ENCODE data around the gene DGKQ. TPM values are rescaled to one million over a fixed set of nuclear protein-coding genes. Genes with fewer than 3 reads are reported as not detected.

DGKQ gene
- total and polyA plus RNA-seq, 2 experiments from 2014 or later = 4.0 to 22.4 TPM

DNA sequence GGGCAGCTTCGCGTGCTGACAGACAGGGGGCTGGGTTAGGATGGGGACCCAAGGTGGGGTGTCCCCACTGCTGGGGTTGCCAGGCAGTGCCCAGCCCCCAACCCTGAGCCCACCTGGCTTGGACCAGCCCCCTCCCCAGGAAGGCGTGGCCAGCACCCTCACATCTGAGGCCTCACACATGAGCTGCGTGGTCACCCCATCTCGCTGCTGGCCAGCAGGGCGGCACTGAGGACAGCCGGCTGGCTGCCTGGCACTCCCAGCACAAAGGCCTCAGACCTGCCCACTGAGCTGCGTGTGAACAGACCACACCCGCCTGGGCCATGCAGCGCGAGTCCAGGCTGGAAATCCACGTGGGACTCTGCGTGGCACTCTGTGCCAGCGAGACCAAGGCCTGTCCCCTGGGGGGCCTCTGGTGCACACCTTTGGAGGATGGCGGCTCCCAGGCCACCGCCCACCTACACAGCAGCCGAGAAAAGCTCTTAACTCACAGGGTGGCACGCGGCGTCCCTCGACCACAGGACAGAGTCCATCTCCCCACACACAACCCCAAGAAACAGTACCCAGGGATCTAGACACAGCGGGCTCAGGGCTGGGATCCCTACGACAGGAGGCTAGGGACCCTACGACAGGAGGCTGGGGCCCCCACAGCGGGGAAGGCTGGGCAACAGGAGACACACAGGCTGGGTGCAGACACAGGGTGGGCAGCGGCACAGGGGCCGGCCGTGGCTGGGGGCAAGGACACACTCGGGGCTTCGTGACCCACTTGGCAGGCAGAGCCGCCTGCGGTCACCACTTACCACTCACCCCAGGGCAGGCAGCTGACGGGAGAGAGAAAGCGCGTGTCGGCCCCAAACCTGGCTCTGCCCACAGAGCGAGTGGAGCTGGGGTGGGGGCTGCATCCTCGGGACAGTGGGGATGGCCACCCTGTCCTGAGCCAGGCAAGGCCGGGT, 9.8 kb downstream of the DGKQ start:
- Mint-ChIP-seq H3K27ac (no peak overlapping the region), H3K4me3 (no peak overlapping the region), H3K36me3 (ENCODE audit: low read depth) (no peaks in the 10 kb centered on the region), H3K9me3 (no peaks in the 10 kb centered on the region), H3K4me1 (no peaks in the 10 kb centered on the region), H3K27me3 (ENCODE audit: insufficient read depth, low read depth, poor library complexity) (peaks cover 9% of the 10 kb centered on the region)
- no peaks in the 10 kb centered on the region; the same call in 1 of the 2 replicates for H4K20me1 ChIP-seq (replicated peaks; ENCODE audit: insufficient read depth)
- no peak overlapping the region for H3K27ac ChIP-seq (ENCODE audit: low read depth)
- ATAC-seq (no peak), DNase-seq (ENCODE audit: low spot score) (no peak)
- H3F3A ChIP-seq (replicated peaks; ENCODE audit: low read depth) = no peaks in the 10 kb centered on the region; the same call in 1 of the 2 replicates
- H3K4me3 ChIP-seq = no peak overlapping the region
- H3K36me3 ChIP-seq (ENCODE audit: insufficient read depth) = no peaks in the 10 kb centered on the region
- H3K4me1 ChIP-seq (ENCODE audit: insufficient read depth) = no peaks in the 10 kb centered on the region
- no peaks in the 10 kb centered on the region for H3K79me2 ChIP-seq (replicated peaks; ENCODE audit: insufficient read depth)
- peaks cover 10% of the 10 kb centered on the region; the same call in 1 of the 2 replicates for H3K27me3 ChIP-seq (ENCODE audit: insufficient read depth)
- no peak overlapping the region for H3K4me2 ChIP-seq
- H3K9me2 ChIP-seq (ENCODE audit: insufficient read depth) = no peaks in the 10 kb centered on the region
- TF ChIP-seq POLR2AphosphoS5 (IDR thresholded peaks at IDR 0.05; ENCODE audit: low read depth) (no peak), ZNF331 (CRISPR knock-in tag; IDR thresholded peaks at IDR 0.05; ENCODE audit: low read depth) (no peak), ZNF114 (CRISPR knock-in tag; IDR thresholded peaks at IDR 0.05) (no peak), EZH2 (IDR thresholded peaks at IDR 0.05; ENCODE audit: low read depth, unreplicated experiment) (no peak), NANOG (IDR thresholded peaks at IDR 0.05; ENCODE audit: borderline replicate concordance) (no peak), CREB1 (CRISPR knock-in tag; IDR thresholded peaks at IDR 0.05; ENCODE audit: low read depth) (no peak)
- TF ChIP-seq, protein P1, sequence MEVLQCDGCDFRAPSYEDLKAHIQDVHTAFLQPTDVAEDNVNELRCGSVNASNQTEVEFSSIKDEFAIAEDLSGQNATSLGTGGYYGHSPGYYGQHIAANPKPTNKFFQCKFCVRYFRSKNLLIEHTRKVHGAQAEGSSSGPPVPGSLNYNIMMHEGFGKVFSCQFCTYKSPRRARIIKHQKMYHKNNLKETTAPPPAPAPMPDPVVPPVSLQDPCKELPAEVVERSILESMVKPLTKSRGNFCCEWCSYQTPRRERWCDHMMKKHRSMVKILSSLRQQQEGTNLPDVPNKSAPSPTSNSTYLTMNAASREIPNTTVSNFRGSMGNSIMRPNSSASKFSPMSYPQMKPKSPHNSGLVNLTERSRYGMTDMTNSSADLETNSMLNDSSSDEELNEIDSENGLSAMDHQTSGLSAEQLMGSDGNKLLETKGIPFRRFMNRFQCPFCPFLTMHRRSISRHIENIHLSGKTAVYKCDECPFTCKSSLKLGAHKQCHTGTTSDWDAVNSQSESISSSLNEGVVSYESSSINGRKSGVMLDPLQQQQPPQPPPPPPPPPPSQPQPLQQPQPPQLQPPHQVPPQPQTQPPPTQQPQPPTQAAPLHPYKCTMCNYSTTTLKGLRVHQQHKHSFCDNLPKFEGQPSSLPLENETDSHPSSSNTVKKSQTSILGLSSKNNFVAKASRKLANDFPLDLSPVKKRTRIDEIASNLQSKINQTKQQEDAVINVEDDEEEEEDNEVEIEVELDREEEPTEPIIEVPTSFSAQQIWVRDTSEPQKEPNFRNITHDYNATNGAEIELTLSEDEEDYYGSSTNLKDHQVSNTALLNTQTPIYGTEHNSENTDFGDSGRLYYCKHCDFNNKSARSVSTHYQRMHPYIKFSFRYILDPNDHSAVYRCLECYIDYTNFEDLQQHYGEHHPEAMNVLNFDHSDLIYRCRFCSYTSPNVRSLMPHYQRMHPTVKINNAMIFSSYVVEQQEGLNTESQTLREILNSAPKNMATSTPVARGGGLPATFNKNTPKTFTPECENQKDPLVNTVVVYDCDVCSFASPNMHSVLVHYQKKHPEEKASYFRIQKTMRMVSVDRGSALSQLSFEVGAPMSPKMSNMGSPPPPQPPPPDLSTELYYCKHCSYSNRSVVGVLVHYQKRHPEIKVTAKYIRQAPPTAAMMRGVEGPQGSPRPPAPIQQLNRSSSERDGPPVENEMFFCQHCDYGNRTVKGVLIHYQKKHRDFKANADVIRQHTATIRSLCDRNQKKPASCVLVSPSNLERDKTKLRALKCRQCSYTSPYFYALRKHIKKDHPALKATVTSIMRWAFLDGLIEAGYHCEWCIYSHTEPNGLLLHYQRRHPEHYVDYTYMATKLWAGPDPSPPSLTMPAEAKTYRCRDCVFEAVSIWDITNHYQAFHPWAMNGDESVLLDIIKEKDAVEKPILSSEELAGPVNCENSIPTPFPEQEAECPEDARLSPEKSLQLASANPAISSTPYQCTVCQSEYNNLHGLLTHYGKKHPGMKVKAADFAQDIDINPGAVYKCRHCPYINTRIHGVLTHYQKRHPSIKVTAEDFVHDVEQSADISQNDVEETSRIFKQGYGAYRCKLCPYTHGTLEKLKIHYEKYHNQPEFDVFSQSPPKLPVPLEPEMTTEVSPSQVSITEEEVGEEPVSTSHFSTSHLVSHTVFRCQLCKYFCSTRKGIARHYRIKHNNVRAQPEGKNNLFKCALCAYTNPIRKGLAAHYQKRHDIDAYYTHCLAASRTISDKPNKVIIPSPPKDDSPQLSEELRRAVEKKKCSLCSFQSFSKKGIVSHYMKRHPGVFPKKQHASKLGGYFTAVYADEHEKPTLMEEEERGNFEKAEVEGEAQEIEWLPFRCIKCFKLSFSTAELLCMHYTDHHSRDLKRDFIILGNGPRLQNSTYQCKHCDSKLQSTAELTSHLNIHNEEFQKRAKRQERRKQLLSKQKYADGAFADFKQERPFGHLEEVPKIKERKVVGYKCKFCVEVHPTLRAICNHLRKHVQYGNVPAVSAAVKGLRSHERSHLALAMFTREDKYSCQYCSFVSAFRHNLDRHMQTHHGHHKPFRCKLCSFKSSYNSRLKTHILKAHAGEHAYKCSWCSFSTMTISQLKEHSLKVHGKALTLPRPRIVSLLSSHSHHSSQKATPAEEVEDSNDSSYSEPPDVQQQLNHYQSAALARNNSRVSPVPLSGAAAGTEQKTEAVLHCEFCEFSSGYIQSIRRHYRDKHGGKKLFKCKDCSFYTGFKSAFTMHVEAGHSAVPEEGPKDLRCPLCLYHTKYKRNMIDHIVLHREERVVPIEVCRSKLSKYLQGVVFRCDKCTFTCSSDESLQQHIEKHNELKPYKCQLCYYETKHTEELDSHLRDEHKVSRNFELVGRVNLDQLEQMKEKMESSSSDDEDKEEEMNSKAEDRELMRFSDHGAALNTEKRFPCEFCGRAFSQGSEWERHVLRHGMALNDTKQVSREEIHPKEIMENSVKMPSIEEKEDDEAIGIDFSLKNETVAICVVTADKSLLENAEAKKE (CRISPR knock-in tag; IDR thresholded peaks at IDR 0.05) = no peak
- TF ChIP-seq, protein P2, sequence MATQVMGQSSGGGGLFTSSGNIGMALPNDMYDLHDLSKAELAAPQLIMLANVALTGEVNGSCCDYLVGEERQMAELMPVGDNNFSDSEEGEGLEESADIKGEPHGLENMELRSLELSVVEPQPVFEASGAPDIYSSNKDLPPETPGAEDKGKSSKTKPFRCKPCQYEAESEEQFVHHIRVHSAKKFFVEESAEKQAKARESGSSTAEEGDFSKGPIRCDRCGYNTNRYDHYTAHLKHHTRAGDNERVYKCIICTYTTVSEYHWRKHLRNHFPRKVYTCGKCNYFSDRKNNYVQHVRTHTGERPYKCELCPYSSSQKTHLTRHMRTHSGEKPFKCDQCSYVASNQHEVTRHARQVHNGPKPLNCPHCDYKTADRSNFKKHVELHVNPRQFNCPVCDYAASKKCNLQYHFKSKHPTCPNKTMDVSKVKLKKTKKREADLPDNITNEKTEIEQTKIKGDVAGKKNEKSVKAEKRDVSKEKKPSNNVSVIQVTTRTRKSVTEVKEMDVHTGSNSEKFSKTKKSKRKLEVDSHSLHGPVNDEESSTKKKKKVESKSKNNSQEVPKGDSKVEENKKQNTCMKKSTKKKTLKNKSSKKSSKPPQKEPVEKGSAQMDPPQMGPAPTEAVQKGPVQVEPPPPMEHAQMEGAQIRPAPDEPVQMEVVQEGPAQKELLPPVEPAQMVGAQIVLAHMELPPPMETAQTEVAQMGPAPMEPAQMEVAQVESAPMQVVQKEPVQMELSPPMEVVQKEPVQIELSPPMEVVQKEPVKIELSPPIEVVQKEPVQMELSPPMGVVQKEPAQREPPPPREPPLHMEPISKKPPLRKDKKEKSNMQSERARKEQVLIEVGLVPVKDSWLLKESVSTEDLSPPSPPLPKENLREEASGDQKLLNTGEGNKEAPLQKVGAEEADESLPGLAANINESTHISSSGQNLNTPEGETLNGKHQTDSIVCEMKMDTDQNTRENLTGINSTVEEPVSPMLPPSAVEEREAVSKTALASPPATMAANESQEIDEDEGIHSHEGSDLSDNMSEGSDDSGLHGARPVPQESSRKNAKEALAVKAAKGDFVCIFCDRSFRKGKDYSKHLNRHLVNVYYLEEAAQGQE (IDR thresholded peaks at IDR 0.05; ENCODE audit: unreplicated experiment) = no peak
- TF ChIP-seq, protein P3, sequence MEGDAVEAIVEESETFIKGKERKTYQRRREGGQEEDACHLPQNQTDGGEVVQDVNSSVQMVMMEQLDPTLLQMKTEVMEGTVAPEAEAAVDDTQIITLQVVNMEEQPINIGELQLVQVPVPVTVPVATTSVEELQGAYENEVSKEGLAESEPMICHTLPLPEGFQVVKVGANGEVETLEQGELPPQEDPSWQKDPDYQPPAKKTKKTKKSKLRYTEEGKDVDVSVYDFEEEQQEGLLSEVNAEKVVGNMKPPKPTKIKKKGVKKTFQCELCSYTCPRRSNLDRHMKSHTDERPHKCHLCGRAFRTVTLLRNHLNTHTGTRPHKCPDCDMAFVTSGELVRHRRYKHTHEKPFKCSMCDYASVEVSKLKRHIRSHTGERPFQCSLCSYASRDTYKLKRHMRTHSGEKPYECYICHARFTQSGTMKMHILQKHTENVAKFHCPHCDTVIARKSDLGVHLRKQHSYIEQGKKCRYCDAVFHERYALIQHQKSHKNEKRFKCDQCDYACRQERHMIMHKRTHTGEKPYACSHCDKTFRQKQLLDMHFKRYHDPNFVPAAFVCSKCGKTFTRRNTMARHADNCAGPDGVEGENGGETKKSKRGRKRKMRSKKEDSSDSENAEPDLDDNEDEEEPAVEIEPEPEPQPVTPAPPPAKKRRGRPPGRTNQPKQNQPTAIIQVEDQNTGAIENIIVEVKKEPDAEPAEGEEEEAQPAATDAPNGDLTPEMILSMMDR (conservative IDR thresholded peaks at IDR 0.05; ENCODE audit: low read depth in 2 of 2) = 0 out of 4 replicates have a peak, but pooled peaks of 1 of the 2 experiments have one; percentile 2
- H2AFZ ChIP-seq = no peak overlapping the region

Data from GM23338 (cell line).